K562 (cell line): ENCODE measurements around the gene GOLGB1. TPM values are rescaled to one million over a fixed set of nuclear protein-coding genes. Genes with fewer than 3 reads are reported as not detected.

Experiments
- FOXO4 ChIP-seq: fragments of 450-650 bp; formaldehyde crosslinking; IDR thresholded peaks from 2 replicates; pipeline ENCODE4 v1.4.0; 2020; ENCODE audit warnings: mild to moderate bottlenecking, moderate library complexity
- HNRNPH1 ChIP-seq: fragments of 200-400 bp; formaldehyde crosslinking; optimal IDR thresholded peaks from 2 replicates; pipeline ENCODE3; 2017; ENCODE audit warnings: low read depth, mild to moderate bottlenecking, low read length, moderate library complexity
- RREB1 ChIP-seq: fragments of 250-450 bp; sonication (Bioruptor Pico); IDR thresholded peaks from 2 replicates; pipeline ENCODE4 v1.4.0; 2020
- SRSF9 ChIP-seq: fragments of 200-400 bp; formaldehyde crosslinking; IDR thresholded peaks from 2 replicates; pipeline ENCODE4 v1.6.1; 2017; ENCODE audit warnings: low read depth, low read length, borderline replicate concordance
- ZBTB12 ChIP-seq: fragments of 250-450 bp; sonication (Bioruptor Pico); IDR thresholded peaks from 2 replicates; pipeline ENCODE4 v1.4.0; 2020
- ZNF318 ChIP-seq, 2 experiments: fragments of 450-650 bp; IDR thresholded peaks; 2 replicates each; pipeline ENCODE4 v1.6.1; 2016; ENCODE audit warnings: mild to moderate bottlenecking in 2 of 2, borderline replicate concordance in 1 of 2, low read depth in 1 of 2, moderate library complexity in 1 of 2
- ZNF57 ChIP-seq: fragments of 450-650 bp; formaldehyde crosslinking; IDR thresholded peaks from 2 replicates; pipeline ENCODE4 v1.4.0; 2020; ENCODE audit warnings: mild to moderate bottlenecking, moderate library complexity
- polyA plus RNA-seq, 8 experiments: library from polyadenylated mRNA; depleted of rRNA in 4 of 8; stranded (reverse) in 5 of 8; unstranded in 3 of 8; fragments of >200 nt; fragmentation: Nextera tagmentation in 2 of 8; fragmentation: Illumina TruSeq in 1 of 8; extraction: Ambion mirVana in 2 of 8; extraction: Trizol in 1 of 8; gene quantifications; 2 replicates each; pipeline versions ENCODE4 v1.2.1 to v1.2.3, GENCODE V29; 2011 to 2014; ENCODE audit warnings: inconsistent platforms in 1 of 8, missing spikeins in 1 of 8
- total RNA-seq, 7 experiments: library from RNA; depleted of rRNA in 6 of 7; stranded (reverse); fragments of >200 nt in 6 of 7; fragmentation: Illumina TruSeq in 2 of 7; extraction: Trizol in 2 of 7; gene quantifications; 2 replicates each; pipeline versions ENCODE4 v1.2.1 to v1.2.3, GENCODE V29; 2011 to 2021; ENCODE audit warnings: low replicate concordance in 1 of 7

GOLGB1 gene
- total and polyA plus RNA-seq, 9 of the 15 experiments (the other 6 are each of a cell fraction or from before 2014, with no cell fraction given), result 4.0 to 16.3 (median 9.7) TPM

GRCh38 chr3:121659586-121659985, 90.0 kb downstream of the GOLGB1 start (continued):
- TF ChIP-seq RREB1 (CRISPR knock-in tag) (no peak), ZNF57 (no peak), SRSF9 (no peak), FOXO4 (no peak), HNRNPH1 (no peak), ZNF318 (IDR thresholded peaks at IDR 0.05; ENCODE audit: borderline replicate concordance in 1 of 2, low read depth in 1 of 2) (no peak), ZBTB12 (CRISPR knock-in tag) (no peak)
